ENCODE results near the gene CPSF3.

CPSF3 gene

GRCh38 chr2:9423100-9423921, at the start of gene CPSF3, which contains the start of gene ITGB1BP1:
TSS of gene CPSF3 (plus strand) at chr2:9423654. CDS start at chr2:9423774, 120 bp downstream.
TSS of gene ITGB1BP1 (minus strand) at chr2:9423528. CDS start at chr2:9418697, 4,831 bp downstream.
- DNase-seq (ENCODE audit: low read depth, low spot score): peak; percentile 94

GRCh38 chr2:9374071-9374730, 49.3 kb upstream of the CPSF3 start:
- DNase-seq (ENCODE audit: low read depth, low spot score): no peak

DNA sequence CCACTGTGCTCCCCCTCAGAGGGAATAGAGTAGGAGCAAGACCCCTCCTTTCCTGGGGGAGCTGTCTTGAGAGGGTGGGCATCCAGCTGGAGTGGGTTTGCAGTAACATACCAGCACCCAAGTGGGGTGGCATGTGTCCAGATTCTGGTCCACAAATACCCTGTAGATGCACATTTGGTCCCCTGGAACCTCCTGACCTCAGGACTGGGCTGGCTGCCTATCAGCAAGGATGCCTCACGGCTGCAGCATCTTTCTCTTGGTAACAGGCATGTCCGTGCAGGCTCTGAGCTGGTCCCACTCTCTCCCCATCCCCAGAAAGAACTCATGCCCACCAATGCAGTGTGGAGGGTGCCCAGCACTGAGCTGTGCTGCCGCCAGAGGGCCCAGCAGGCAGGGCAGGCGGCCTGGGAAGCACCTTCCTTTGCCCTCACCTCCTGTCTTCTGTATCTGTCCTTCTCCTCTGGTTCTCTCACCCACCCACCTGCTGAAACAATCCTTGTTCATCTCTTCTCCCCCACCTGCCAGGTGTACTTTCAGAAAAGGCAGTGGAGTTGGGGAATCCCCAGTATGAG, 47.5 kb upstream of the CPSF3 start:
- no peak for DNase-seq (ENCODE audit: low read depth, low spot score)

DNA sequence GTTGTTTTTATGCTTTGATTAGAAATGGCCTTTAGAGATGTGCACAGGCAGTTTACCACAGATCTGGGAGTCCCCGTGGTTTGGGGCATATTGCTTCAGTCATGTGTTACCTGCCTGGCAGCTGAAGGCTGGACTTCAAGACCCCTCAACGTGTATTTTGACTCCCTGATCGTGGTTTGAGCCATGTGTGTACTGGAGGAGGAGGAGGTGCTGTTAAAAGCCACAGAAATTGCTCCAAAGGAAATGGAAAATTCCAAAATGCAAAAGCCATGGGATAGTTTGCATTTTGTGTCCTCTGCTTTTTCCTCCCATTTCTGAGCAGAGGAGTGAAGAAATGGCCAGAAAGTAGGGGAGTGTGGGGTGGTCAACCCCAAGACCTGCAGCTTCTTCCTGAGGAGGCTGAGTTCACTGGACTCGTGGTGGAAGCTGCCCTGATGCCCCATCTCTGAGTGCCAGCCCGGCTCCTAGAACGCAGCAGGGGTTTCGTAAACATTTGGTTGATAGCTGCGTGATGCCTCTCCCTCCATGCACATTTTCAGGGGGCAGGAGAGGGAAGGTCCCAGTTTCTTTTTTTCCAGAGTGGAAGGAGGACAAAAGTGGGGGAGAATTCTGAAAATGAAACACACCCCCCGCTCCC, 45.9 kb upstream of the CPSF3 start:
- no peak for DNase-seq (ENCODE audit: low read depth, low spot score)

GRCh38 chr2:9378433-9379390, 44.7 kb upstream of the CPSF3 start:
- DNase-seq (ENCODE audit: low read depth, low spot score): no peak

- no peak for DNase-seq (ENCODE audit: low read depth, low spot score)
Observed at GRCh38 chr2:9379391-9379755, 44.1 kb upstream of the CPSF3 start.

DNA sequence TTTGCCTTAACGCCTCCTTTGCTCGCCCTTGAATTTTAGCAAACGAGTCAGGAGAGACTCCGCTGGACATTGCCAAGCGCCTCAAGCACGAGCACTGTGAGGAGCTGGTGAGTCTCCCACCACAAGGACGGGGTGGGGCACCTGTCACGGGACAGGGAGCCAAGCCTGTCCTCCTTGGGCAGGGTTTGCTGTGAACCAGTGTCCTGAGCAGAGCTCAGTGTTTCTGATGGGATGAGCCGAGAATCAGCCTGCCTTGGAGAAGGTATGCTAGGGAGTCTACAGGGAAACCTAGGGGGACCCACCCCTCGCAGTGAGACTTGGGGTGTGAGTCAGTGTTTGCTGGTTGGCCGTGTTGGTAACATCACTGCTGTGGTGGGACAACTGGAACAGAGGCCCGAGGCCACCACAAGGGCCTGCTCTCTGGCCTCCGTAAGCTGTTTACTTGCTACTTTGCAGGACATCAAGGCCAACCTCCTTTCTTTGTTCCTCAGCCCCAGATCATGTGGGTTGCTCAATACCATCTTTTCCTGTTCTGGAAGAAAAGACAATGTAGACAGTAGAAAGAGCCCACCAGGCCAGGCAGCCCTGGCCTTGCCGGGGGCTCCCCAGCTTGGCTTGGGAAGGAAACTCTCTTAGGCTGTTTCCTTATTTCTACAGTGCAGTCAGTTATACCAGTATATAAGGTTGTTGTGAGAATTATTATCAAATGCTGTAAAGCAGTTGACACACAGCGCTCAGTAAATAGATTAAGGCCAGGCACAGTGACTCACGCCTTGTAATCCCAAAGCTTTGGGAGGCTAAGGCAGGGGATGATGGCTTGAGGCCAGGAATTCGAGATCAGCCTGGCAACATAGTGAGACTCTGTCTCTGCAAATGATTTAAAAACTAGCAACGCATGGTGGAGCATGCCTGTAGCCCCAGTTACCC, 42.5 kb upstream of the CPSF3 start:
- no peak for DNase-seq (ENCODE audit: low read depth, low spot score)

DNA sequence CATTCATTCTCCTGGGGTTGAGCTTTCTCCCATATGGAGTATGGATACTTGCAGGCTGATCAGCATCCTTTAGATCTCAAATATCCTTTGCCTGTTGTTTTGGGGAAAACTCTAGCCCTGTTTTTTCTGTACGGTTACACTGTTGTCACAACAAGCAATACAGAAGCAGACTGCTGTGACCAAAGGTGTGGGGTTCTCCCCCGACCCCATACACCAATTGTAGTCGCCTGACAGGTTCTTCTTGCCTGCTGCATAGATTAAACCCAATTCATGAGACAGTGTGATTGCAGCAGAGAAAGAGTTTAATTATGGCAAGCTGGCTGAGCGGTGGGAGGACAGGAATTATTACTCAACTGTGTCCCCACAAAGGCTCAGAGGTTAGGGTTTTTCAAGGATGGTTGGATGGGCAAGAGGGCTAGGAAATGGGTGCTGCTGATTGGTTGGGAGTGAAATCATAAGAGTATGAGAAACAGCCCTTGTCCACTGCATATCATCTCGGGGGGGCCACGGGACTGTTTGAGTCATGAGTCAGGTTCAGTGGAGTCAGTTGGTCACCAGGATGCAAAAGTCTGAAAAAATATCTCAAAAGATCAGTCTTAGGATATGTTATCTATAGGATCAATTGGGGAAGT, 40.7 kb upstream of the CPSF3 start:
- no peak for DNase-seq (ENCODE audit: low read depth, low spot score)

DNA sequence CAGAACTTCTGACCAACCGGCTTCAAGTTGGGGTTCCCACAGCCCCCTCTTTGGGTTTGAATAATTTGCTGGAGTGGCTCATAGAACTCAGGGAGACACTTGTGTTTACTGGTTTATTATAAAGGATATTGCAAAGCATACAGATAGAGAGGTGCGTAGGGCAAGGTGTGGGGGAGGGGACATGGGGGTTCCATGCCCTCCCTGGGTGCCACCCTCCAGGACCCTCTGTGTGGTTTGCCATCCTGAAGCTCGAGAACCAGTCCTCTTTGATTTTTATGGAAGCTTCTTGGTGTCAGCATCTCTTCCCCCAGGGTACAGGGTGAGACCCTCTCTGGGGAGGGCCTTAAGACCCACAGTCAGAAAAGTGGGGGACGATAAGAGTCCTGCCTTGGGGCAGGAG, 38.9 kb upstream of the CPSF3 start:
- no peak for DNase-seq (ENCODE audit: low read depth, low spot score)

GRCh38 chr2:9385841-9386240, 37.6 kb upstream of the CPSF3 start:
- no peak for DNase-seq (ENCODE audit: low read depth, low spot score)

- no peak for DNase-seq (ENCODE audit: low read depth, low spot score)
Observed at GRCh38 chr2:9388199-9388681, 35.2 kb upstream of the CPSF3 start.

DNA sequence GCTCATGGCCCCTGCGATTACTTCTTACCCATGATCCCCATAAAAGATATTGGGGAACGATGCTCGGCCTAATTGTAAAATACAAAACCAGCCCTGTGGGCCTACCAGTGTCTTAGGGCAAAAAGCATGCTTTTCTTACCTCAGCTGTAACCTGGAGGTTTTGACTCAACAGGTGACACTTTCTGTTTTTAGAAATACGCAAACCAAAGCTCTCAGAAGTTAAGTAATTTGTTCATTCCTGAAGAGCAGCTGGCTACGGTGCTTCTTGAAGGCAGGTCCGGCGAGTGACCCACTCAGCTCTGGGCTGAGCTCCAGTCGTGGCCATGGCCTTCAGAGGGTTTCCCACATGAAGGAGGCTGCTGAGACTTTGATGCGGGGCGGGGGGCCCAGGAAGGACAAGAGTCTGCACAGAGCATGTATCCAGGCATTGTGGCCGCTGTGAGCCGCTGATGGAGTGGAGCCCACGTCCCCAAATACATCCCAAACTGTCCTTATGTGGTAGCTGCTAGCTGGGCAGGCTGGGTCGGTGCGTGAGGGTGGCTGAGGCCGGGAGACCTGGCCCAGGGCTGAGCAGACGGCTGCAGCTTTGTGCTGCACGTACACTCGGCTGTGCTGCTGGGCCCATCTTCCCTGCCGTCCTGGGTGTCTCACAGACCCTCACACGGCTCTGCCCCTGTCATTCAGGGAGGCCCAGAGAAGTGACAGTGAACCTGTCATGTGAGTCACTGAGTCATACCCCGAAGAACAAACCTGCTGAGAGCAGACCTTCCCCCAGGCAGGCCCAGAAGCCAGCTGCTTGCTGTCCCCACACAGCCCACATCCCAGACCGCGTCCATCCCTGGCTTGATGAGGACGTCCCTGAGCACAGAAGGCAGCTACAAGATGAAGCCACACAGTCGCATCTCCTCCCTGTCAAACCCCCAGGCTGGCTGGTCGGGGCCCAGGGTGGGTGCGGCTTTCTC, 34.2 kb upstream of the CPSF3 start:
- DNase-seq (ENCODE audit: low read depth, low spot score): no peak

GRCh38 chr2:9390151-9390850, 33.2 kb upstream of the CPSF3 start:
- DNase-seq (ENCODE audit: low read depth, low spot score): no peak

DNA sequence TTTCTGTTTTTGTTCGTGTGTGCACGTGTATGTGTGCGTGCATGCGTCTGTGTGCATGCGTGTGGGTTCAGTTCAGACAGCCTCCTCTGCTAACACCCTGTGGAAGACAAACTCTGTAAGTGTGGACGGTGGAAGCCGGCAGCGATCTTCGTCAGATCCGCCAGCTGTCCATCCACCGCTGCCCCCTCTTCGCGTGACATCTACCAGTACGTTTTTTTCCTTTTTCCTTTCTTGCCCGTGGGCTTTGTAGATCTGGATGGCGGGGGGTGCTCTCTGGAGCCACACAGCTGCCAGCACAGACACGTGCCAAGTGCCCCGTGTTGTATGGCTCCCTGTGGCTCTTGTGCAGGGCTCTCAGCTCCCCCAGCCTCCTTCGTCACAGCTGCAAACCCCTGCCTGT, 32.5 kb upstream of the CPSF3 start:
- DNase-seq (ENCODE audit: low read depth, low spot score): no peak

GRCh38 chr2:9391961-9392720, 31.3 kb upstream of the CPSF3 start:
- no peak for DNase-seq (ENCODE audit: low read depth, low spot score)

- no peak for DNase-seq (ENCODE audit: low read depth, low spot score)
Observed at GRCh38 chr2:9392898-9393765, 30.3 kb upstream of the CPSF3 start.
